ENCODE data around the gene TMEM63A. TPM values are rescaled to one million over a fixed set of nuclear protein-coding genes. Genes with fewer than 3 reads are reported as not detected.

Gene TMEM63A
- total RNA-seq, 1 donor from 2014 or later: 38.1 TPM

DNA sequence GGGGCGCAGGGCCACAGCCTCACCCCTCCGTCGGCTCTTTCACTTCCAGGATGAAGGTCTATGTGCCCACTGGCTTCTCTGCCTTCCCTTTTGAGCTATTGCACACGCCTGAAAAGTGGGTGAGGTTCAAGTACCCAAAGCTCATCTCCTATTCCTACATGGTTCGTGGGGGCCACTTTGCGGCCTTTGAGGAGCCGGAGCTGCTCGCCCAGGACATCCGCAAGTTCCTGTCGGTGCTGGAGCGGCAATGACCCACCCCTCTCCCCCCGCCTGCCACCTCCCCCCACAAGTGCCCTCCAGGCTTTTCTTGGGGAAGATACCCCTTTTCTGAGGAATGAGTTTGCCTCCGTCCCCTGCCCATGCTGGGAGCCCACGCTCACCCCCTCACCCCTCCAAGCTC is 37.1 kb downstream of the TMEM63A start:
- Histone ChIP-seq H3K4me1 (peaks cover 24% of the 10 kb centered on the region), H3K27ac (peak overlapping the region; percentile 60), H3K27me3 (no peaks in the 10 kb centered on the region), H3K36me3 (peaks cover 0 to 63% of the 10 kb centered on the region in 2 donors), H3K9me3 (no peaks in the 10 kb centered on the region), H3K4me3 (no peak overlapping the region)
- intact Hi-C loops (cut with DNase I): loop anchor here (5.0 to 10.0 kb wide), 3 partner anchors 68 to 370 kb away; partner anchors contain the start of gene SRP9
- DNase-seq (ENCODE audit: extremely low spot score in 2 of 2): peak in 1 of 2 donors; percentile 84
- TF ChIP-seq CTCF (IDR thresholded peaks at IDR 0.05): no peak
- TF ChIP-seq POLR2A (IDR thresholded peaks at IDR 0.05): no peak
- no peak for TF ChIP-seq POLR2AphosphoS5 (IDR thresholded peaks at IDR 0.05; ENCODE audit: insufficient read depth in 1 of 2, low read depth in 1 of 2)

- Histone ChIP-seq H3K9me3 (no peaks in the 10 kb centered on the region), H3K36me3 (peaks cover 0 to 69% of the 10 kb centered on the region in 2 donors), H3K4me1 (peaks cover 24% of the 10 kb centered on the region), H3K4me3 (no peak overlapping the region), H3K27ac (peak overlapping the region; percentile 60), H3K27me3 (no peaks in the 10 kb centered on the region)
- DNase-seq (ENCODE audit: extremely low spot score in 2 of 2): peak in 1 of 2 donors; percentile 86
- peak in 1 of 2 donors; percentile 17 for TF ChIP-seq POLR2AphosphoS5 (IDR thresholded peaks at IDR 0.05; ENCODE audit: insufficient read depth in 1 of 2, low read depth in 1 of 2)
- no peak for TF ChIP-seq CTCF (IDR thresholded peaks at IDR 0.05)
- intact Hi-C loops (cut with DNase I): loop anchor here (5.0 to 10.0 kb wide), 3 partner anchors 67 to 370 kb away; partner anchors contain the start of gene SRP9
Measured at GRCh38 chr1:225844236-225845061, 37.7 kb downstream of the TMEM63A start.

- no peaks in the 10 kb centered on the region for H3K27me3 ChIP-seq
- TF ChIP-seq POLR2AphosphoS5 (IDR thresholded peaks at IDR 0.05; ENCODE audit: insufficient read depth in 1 of 2, low read depth in 1 of 2): no peak
- no peak for TF ChIP-seq POLR2A (IDR thresholded peaks at IDR 0.05)
- TF ChIP-seq CTCF (IDR thresholded peaks at IDR 0.05): no peak
- peaks cover 0 to 70% of the 10 kb centered on the region in 2 donors for H3K36me3 ChIP-seq
- H3K4me3 ChIP-seq: no peak overlapping the region
- H3K27ac ChIP-seq: no peak overlapping the region
- H3K9me3 ChIP-seq: no peaks in the 10 kb centered on the region
- DNase-seq (ENCODE audit: extremely low spot score in 2 of 2): no peak
- H3K4me1 ChIP-seq: peaks cover 24% of the 10 kb centered on the region
- intact Hi-C loops (cut with DNase I): loop anchor here (10.0 kb wide), 2 partner anchors 131 to 369 kb away; no protein-coding TSS in a partner anchor
Measured at GRCh38 chr1:225843426-225843795, 38.8 kb downstream of the TMEM63A start.

DNA sequence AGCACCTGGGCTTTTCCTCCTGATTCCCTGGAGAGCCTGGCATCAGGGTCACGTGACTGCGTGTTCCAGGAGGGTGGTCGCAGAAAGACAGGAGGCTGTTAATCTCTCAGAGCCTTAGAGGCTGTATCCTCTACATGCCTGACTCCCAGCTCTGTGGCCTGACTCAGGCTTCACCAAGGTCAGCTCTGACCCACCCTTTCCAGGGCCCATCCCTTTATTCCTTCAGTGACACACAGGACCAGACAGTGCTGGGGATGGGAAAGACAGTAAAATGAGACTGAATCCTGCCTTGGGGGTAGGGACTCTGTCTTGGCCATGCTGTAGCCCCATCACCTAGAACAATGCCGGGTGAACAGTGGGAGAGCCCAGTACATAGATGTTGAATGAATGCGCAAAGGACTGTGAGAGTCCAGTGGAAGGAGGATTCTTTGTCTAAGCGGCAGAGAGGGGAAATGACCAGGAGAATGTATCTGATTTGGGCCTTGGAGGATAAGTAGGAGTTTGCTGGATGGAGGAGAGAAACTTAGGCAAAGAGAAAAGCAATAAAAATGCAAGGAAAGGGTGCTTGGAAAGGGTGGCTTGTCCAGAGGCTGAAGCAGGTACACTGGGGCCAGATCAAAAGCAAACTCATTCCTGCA is 39.3 kb downstream of the TMEM63A start:
- peaks cover 0 to 71% of the 10 kb centered on the region in 2 donors for H3K36me3 ChIP-seq
- no peaks in the 10 kb centered on the region for H3K9me3 ChIP-seq
- no peaks in the 10 kb centered on the region for H3K27me3 ChIP-seq
- no peak overlapping the region for H3K4me3 ChIP-seq
- no peak for TF ChIP-seq POLR2A (IDR thresholded peaks at IDR 0.05)
- TF ChIP-seq CTCF (IDR thresholded peaks at IDR 0.05): no peak
- no peak for TF ChIP-seq POLR2AphosphoS5 (IDR thresholded peaks at IDR 0.05; ENCODE audit: insufficient read depth in 1 of 2, low read depth in 1 of 2)
- intact Hi-C loops (cut with DNase I): loop anchor here (10.0 kb wide), 2 partner anchors 132 to 368 kb away; no protein-coding TSS in a partner anchor
- H3K27ac ChIP-seq: no peak overlapping the region
- no peak for DNase-seq (ENCODE audit: extremely low spot score in 2 of 2)
- peaks cover 24% of the 10 kb centered on the region for H3K4me1 ChIP-seq
